Neural progenitor cell (in vitro differentiated cells): ENCODE results near the gene RCSD1. TPM values are rescaled to one million over a fixed set of nuclear protein-coding genes. Genes with fewer than 3 reads are reported as not detected.

ENCODE experiments used
- DNase-seq: peaks from one replicate; pipeline ENCODE4 v3.0.0-alpha.2; 2016; ENCODE audit warnings: low spot score
- H2AFZ ChIP-seq: fragments of 200-600 bp; sonication (generic); replicated peaks from 2 replicates; pipeline ENCODE4 v1.6.1; 2016; ENCODE audit warnings: antibody characterized with exemption
- H3F3A ChIP-seq: fragments of 200-600 bp; sonication (generic); 2 replicates; pipeline ENCODE4 v1.6.1; 2016; ENCODE audit warnings: antibody characterized with exemption, low read depth
- H3K27ac ChIP-seq: fragments of 200-600 bp; sonication (generic); 2 replicates; pipeline ENCODE4 v1.5.1; 2016; ENCODE audit warnings: mild to moderate bottlenecking
- H3K27me3 ChIP-seq: fragments of 200-600 bp; sonication (generic); 2 replicates; pipeline ENCODE4 v1.6.1; 2016; ENCODE audit warnings: mild to moderate bottlenecking, moderate library complexity
- H3K36me3 ChIP-seq: fragments of 200-600 bp; sonication (generic); 2 replicates; pipeline ENCODE4 v1.5.1; 2016
- H3K4me1 ChIP-seq: fragments of 200-600 bp; sonication (generic); 2 replicates; pipeline ENCODE4 v1.6.1; 2016; ENCODE audit warnings: mixed run types
- H3K4me2 ChIP-seq: fragments of 200-600 bp; sonication (generic); 2 replicates; pipeline ENCODE4 v1.6.1; 2016
- H3K4me3 ChIP-seq: fragments of 200-600 bp; sonication (generic); 2 replicates; pipeline ENCODE4 v1.5.1; 2016
- H3K79me2 ChIP-seq: fragments of 200-600 bp; sonication (generic); 2 replicates; pipeline ENCODE4 v1.6.1; 2016; ENCODE audit warnings: low read depth
- H3K9ac ChIP-seq: fragments of 200-600 bp; sonication (generic); 2 replicates; pipeline ENCODE4 v1.6.1; 2016
- H3K9me3 ChIP-seq: fragments of 200-600 bp; sonication (generic); 2 replicates; pipeline ENCODE4 v1.5.1; 2016; ENCODE audit warnings: low read depth
- H4K20me1 ChIP-seq: fragments of 200-600 bp; sonication (generic); 2 replicates; pipeline ENCODE4 v1.6.1; 2016; ENCODE audit warnings: low read depth
- H3K27ac Mint-ChIP-seq: 3 replicates; pipeline ENCODE4 v1.8.0; 2021; ENCODE audit warnings: mixed read lengths
- H3K27me3 Mint-ChIP-seq: 2 replicates; pipeline ENCODE4 v1.8.0; 2022; ENCODE audit warnings: low read depth, mild to moderate bottlenecking, inconsistent platforms, moderate library complexity, mixed read lengths; ENCODE audit not compliant: insufficient read depth
- H3K36me3 Mint-ChIP-seq: 3 replicates; pipeline ENCODE4 v1.8.0; 2021; ENCODE audit warnings: mixed read lengths
- H3K4me1 Mint-ChIP-seq: 3 replicates; pipeline ENCODE4 v1.8.0; 2021; ENCODE audit warnings: mixed read lengths
- H3K4me3 Mint-ChIP-seq: 3 replicates; pipeline ENCODE4 v1.8.0; 2021; ENCODE audit warnings: mild to moderate bottlenecking, moderate library complexity, mixed read lengths
- H3K9me3 Mint-ChIP-seq: 3 replicates; pipeline ENCODE4 v1.8.0; 2020; ENCODE audit warnings: mixed read lengths
- CTCF ChIP-seq: fragments of 200-600 bp; sonication (generic); IDR thresholded peaks from 2 replicates; pipeline ENCODE4 v1.5.1; 2017; ENCODE audit warnings: antibody characterized with exemption, mild to moderate bottlenecking
- EZH2 ChIP-seq: fragments of 200-600 bp; sonication (generic); IDR thresholded peaks from 2 replicates; pipeline ENCODE4 v1.6.1; 2017; ENCODE audit warnings: antibody characterized with exemption, mild to moderate bottlenecking, moderate library complexity
- EZH2phosphoT487 ChIP-seq: fragments of 200-600 bp; sonication (generic); IDR thresholded peaks from 2 replicates; pipeline ENCODE4 v1.6.1; 2017; ENCODE audit warnings: antibody characterized with exemption
- total RNA-seq: library from RNA; depleted of rRNA; stranded (reverse); fragments of >200 nt; gene quantifications from 2 replicates; pipeline ENCODE4 v1.2.3, GENCODE V29; 2015; ENCODE audit warnings: low replicate concordance

Gene RCSD1
- total RNA-seq, 1 donor from 2014 or later, result 0.06 TPM

GRCh38 chr1:167744901-167745300 is 114.9 kb downstream of the RCSD1 start:
- Mint-ChIP-seq H3K36me3 (peaks cover 21% of the 10 kb centered on the region), H3K9me3 (peaks cover 2% of the 10 kb centered on the region), H3K27ac (no peak overlapping the region), H3K4me1 (no peaks in the 10 kb centered on the region), H3K27me3 (no peaks in the 10 kb centered on the region), H3K4me3 (no peak overlapping the region)
- H3K27ac ChIP-seq, result no peak overlapping the region
- no peak for DNase-seq
- no peak overlapping the region for H3K4me3 ChIP-seq
- H3F3A ChIP-seq, result no peaks in the 10 kb centered on the region
- no peak overlapping the region for H3K9ac ChIP-seq
- TF ChIP-seq CTCF, result no peak
- peaks cover 95% of the 10 kb centered on the region for H3K79me2 ChIP-seq
- H2AFZ ChIP-seq, result no peak overlapping the region
- peaks cover 89% of the 10 kb centered on the region for H4K20me1 ChIP-seq
- no peaks in the 10 kb centered on the region for H3K36me3 ChIP-seq
- no peaks in the 10 kb centered on the region for H3K9me3 ChIP-seq
- H3K27me3 ChIP-seq, result no peaks in the 10 kb centered on the region
- H3K4me1 ChIP-seq, result peaks cover 12% of the 10 kb centered on the region
- H3K4me2 ChIP-seq, result no peak overlapping the region

- Mint-ChIP-seq H3K4me1 (no peaks in the 10 kb centered on the region), H3K36me3 (peaks cover 13% of the 10 kb centered on the region), H3K4me3 (no peak overlapping the region), H3K27me3 (no peaks in the 10 kb centered on the region), H3K9me3 (peaks cover 2% of the 10 kb centered on the region), H3K27ac (peak overlapping the region; percentile 0)
- H3K79me2 ChIP-seq, result peaks cover 100% of the 10 kb centered on the region
- H4K20me1 ChIP-seq, result peaks cover 86% of the 10 kb centered on the region
- TF ChIP-seq CTCF (no peak), EZH2 (no peak), EZH2phosphoT487 (no peak)
- peaks cover 12% of the 10 kb centered on the region for H3K4me1 ChIP-seq
- H2AFZ ChIP-seq, result no peak overlapping the region
- no peak overlapping the region for H3K4me3 ChIP-seq
- no peak overlapping the region for H3K27ac ChIP-seq
- no peaks in the 10 kb centered on the region for H3K27me3 ChIP-seq
- H3K36me3 ChIP-seq, result no peaks in the 10 kb centered on the region
- no peak for DNase-seq
- no peaks in the 10 kb centered on the region for H3K9me3 ChIP-seq
- no peak overlapping the region for H3K4me2 ChIP-seq
- no peak overlapping the region for H3K9ac ChIP-seq
- H3F3A ChIP-seq, result no peaks in the 10 kb centered on the region
Observed at GRCh38 chr1:167746013-167746672, 116.1 kb downstream of the RCSD1 start.

- no peak for TF ChIP-seq CTCF
- TF ChIP-seq EZH2phosphoT487, result no peak
- TF ChIP-seq EZH2, result no peak
- peaks cover 11% of the 10 kb centered on the region for H3K36me3 Mint-ChIP-seq
- no peaks in the 10 kb centered on the region for H3F3A ChIP-seq
- no peak overlapping the region for H3K9ac ChIP-seq
- no peak for DNase-seq
- H3K27ac ChIP-seq, result no peak overlapping the region
- H3K27ac Mint-ChIP-seq, result no peak overlapping the region
- peaks cover 9% of the 10 kb centered on the region for H3K4me1 ChIP-seq
- H3K36me3 ChIP-seq, result no peaks in the 10 kb centered on the region
- H3K9me3 Mint-ChIP-seq, result peaks cover 2% of the 10 kb centered on the region
- H3K4me1 Mint-ChIP-seq, result no peaks in the 10 kb centered on the region
- H2AFZ ChIP-seq, result no peak overlapping the region
- no peak overlapping the region for H3K4me3 Mint-ChIP-seq
- peaks cover 86% of the 10 kb centered on the region for H4K20me1 ChIP-seq
- H3K79me2 ChIP-seq, result peaks cover 100% of the 10 kb centered on the region
- no peaks in the 10 kb centered on the region for H3K27me3 Mint-ChIP-seq
- no peak overlapping the region for H3K4me3 ChIP-seq
- H3K9me3 ChIP-seq, result no peaks in the 10 kb centered on the region
- H3K4me2 ChIP-seq, result no peak overlapping the region
- no peaks in the 10 kb centered on the region for H3K27me3 ChIP-seq
Observed at GRCh38 chr1:167746988-167747655, 117.1 kb downstream of the RCSD1 start.
